Measurements from ENCODE around the gene SIGLECL1.
"Not testable (repeated sequence)": the region's sequence is repeated elsewhere in the genome, so short reads cannot be mapped to it uniquely, and the experiment has no call there.

SIGLECL1 gene

GRCh38 chr19:51250786-51251467 lies at the start of gene SIGLECL1:
TSS of gene SIGLECL1 (plus strand) at chr19:51251080. CDS start at chr19:51264073, 12,993 bp downstream.
- DNase-seq (ENCODE audit: insufficient read length, low spot score), result no peak

GRCh38 chr19:51201712-51202111 lies 49.2 kb upstream of the SIGLECL1 start:
- DNase-seq (ENCODE audit: insufficient read length, low spot score) (no peak), FAIRE-seq (no peak)

More at GRCh38 chr19:51250786-51251467, at the start of gene SIGLECL1:
- FAIRE-seq, result no peak

GRCh38 chr19:51203916-51204315 lies 47.0 kb upstream of the SIGLECL1 start:
- no peak for FAIRE-seq
- DNase-seq (ENCODE audit: insufficient read length, low spot score), result no peak

GRCh38 chr19:51204321-51204720 lies 46.6 kb upstream of the SIGLECL1 start:
- DNase-seq (ENCODE audit: insufficient read length, low spot score) (no peak), FAIRE-seq (no peak)

- FAIRE-seq, result no peak
- DNase-seq (ENCODE audit: insufficient read length, low spot score), result no peak
Observed at GRCh38 chr19:51207747-51208146, 43.1 kb upstream of the SIGLECL1 start.

- DNase-seq (ENCODE audit: insufficient read length, low spot score) (no peak), FAIRE-seq (no peak)
Observed at GRCh38 chr19:51210191-51210784, 40.6 kb upstream of the SIGLECL1 start.

GRCh38 chr19:51210874-51211361 lies 40.0 kb upstream of the SIGLECL1 start:
- not testable (repeated sequence) for FAIRE-seq; DNase-seq (ENCODE audit: insufficient read length, low spot score)

- FAIRE-seq, result no peak
- DNase-seq (ENCODE audit: insufficient read length, low spot score), result no peak
Observed at GRCh38 chr19:51211833-51212232, 39.0 kb upstream of the SIGLECL1 start.

- no peak for FAIRE-seq
- no peak for DNase-seq (ENCODE audit: insufficient read length, low spot score)
Observed at GRCh38 chr19:51219307-51219706, 31.6 kb upstream of the SIGLECL1 start.

- FAIRE-seq (no peak), DNase-seq (ENCODE audit: insufficient read length, low spot score) (no peak)
Observed at GRCh38 chr19:51219971-51220370, 30.9 kb upstream of the SIGLECL1 start.

- DNase-seq (ENCODE audit: insufficient read length, low spot score), result no peak
- FAIRE-seq, result no peak
Observed at GRCh38 chr19:51220996-51221395, 29.9 kb upstream of the SIGLECL1 start.

GRCh38 chr19:51224163-51224641 lies 26.7 kb upstream of the SIGLECL1 start:
- no peak for DNase-seq (ENCODE audit: insufficient read length, low spot score)
- FAIRE-seq, result no peak

GRCh38 chr19:51224898-51225393 lies 25.9 kb upstream of the SIGLECL1 start, which contains the start of gene CD33:
TSS of gene CD33 (plus strand) at chr19:51225080. CDS start at chr19:51225119, 39 bp downstream.
- not testable (repeated sequence) for DNase-seq (ENCODE audit: insufficient read length, low spot score); FAIRE-seq

GRCh38 chr19:51226067-51226466 lies 24.8 kb upstream of the SIGLECL1 start:
- DNase-seq (ENCODE audit: insufficient read length, low spot score) (no peak), FAIRE-seq (no peak)

- FAIRE-seq (no peak), DNase-seq (ENCODE audit: insufficient read length, low spot score) (no peak)
Observed at GRCh38 chr19:51227326-51227725, 23.6 kb upstream of the SIGLECL1 start.

- FAIRE-seq (no peak), DNase-seq (ENCODE audit: insufficient read length, low spot score) (no peak)
Observed at GRCh38 chr19:51227966-51228365, 22.9 kb upstream of the SIGLECL1 start.

- FAIRE-seq, result no peak
- DNase-seq (ENCODE audit: insufficient read length, low spot score), result no peak
Observed at GRCh38 chr19:51240866-51241265, 10.0 kb upstream of the SIGLECL1 start.

- DNase-seq (ENCODE audit: insufficient read length, low spot score), result no peak
- FAIRE-seq, result no peak
Observed at GRCh38 chr19:51242881-51243630, 7.8 kb upstream of the SIGLECL1 start.

GRCh38 chr19:51246164-51246552 lies 4.7 kb upstream of the SIGLECL1 start:
- no peak for DNase-seq (ENCODE audit: insufficient read length, low spot score)
- FAIRE-seq, result no peak

- FAIRE-seq (no peak), DNase-seq (ENCODE audit: insufficient read length, low spot score) (no peak)
Observed at GRCh38 chr19:51247972-51248590, 2.8 kb upstream of the SIGLECL1 start.

- FAIRE-seq (no peak), DNase-seq (ENCODE audit: insufficient read length, low spot score) (no peak)
Observed at GRCh38 chr19:51251468-51251820, 564 bp downstream of the SIGLECL1 start.
